Ureter (tissue), 1 donor: ENCODE results near the gene MSX1. TPM values are rescaled to one million over a fixed set of nuclear protein-coding genes. Genes with fewer than 3 reads are reported as not detected.

ENCODE experiments used
- DNase-seq: peaks from one replicate; pipeline ENCODE4 v3.0.0-alpha.2; 2020; ENCODE audit warnings: low spot score
- total RNA-seq: library from RNA; stranded (reverse); gene quantifications from one replicate; pipeline ENCODE4 v1.2.4, GENCODE V29; 2023
- donor health status: DM: yes; HTN: yes; CAD: no.

MSX1 gene
- total RNA-seq, 1 donor from 2014 or later = 4.0 TPM

GRCh38 chr4:4841156-4841555 is 18.3 kb upstream of the MSX1 start:
- no peak for DNase-seq

- no peak for DNase-seq
These were observed 16.7 kb upstream of the MSX1 start for GRCh38 chr4:4842476-4843441.

GRCh38 chr4:4843635-4844291 is 15.7 kb upstream of the MSX1 start:
- no peak for DNase-seq

GRCh38 chr4:4845027-4845426 is 14.4 kb upstream of the MSX1 start:
- DNase-seq = no peak

- DNase-seq = no peak
These were observed 12.5 kb upstream of the MSX1 start for GRCh38 chr4:4847011-4847410.

GRCh38 chr4:4848540-4848939 is 10.9 kb upstream of the MSX1 start:
- no peak for DNase-seq

GRCh38 chr4:4849106-4849505 is 10.4 kb upstream of the MSX1 start:
- no peak for DNase-seq

- no peak for DNase-seq
These were observed 9.8 kb upstream of the MSX1 start for GRCh38 chr4:4849524-4850193.

- no peak for DNase-seq
These were observed 8.4 kb upstream of the MSX1 start for GRCh38 chr4:4851081-4851480.

- DNase-seq = no peak
These were observed 7.6 kb upstream of the MSX1 start for GRCh38 chr4:4851906-4852305.

GRCh38 chr4:4852591-4853362 is 6.7 kb upstream of the MSX1 start:
- no peak for DNase-seq

GRCh38 chr4:4853371-4853823 is 6.1 kb upstream of the MSX1 start:
- no peak for DNase-seq

- DNase-seq = no peak
These were observed 5.4 kb upstream of the MSX1 start for GRCh38 chr4:4853921-4854648.

- DNase-seq = no peak
These were observed 4.7 kb upstream of the MSX1 start for GRCh38 chr4:4854649-4855295.

GRCh38 chr4:4855301-4856070 is 4.0 kb upstream of the MSX1 start:
- no peak for DNase-seq

GRCh38 chr4:4856071-4857000 is 3.1 kb upstream of the MSX1 start:
- DNase-seq = no peak

GRCh38 chr4:4857001-4857808 is 2.3 kb upstream of the MSX1 start:
- DNase-seq = no peak
